Gastrocnemius medialis (tissue), 4 donors: ENCODE measurements around the gene DSN1. TPM values are rescaled to one million over a fixed set of nuclear protein-coding genes. Genes with fewer than 3 reads are reported as not detected.

Source experiments
- ATAC-seq, 2 donors: fragments of 150-250 bp; one replicate each; pipeline ENCODE4 v1.9.1; 2016
- DNase-seq, 2 donors: peaks; one replicate each; pipeline ENCODE4 v3.0.0-alpha.2; 2019
- H3K27ac ChIP-seq, 4 donors: fragments of 200-600 bp; sonication (generic); 1 replicate in 1 of 4; 2 replicates in 3 of 4; pipeline ENCODE4 v1.5.1; 2016 to 2018; ENCODE audit warnings: mild to moderate bottlenecking in 2 of 4, moderate library complexity in 1 of 4
- H3K27me3 ChIP-seq, 3 donors: fragments of 200-600 bp; sonication (generic) in 2 of 3; 1 replicate in 1 of 3; 2 replicates in 2 of 3; pipeline versions ENCODE4 v1.5.1 to v1.6.0; 2016 to 2019; ENCODE audit warnings: mild to moderate bottlenecking in 1 of 3, moderate library complexity in 1 of 3
- H3K36me3 ChIP-seq, 2 donors: fragments of 200-600 bp; sonication (generic) in 1 of 2; one replicate each; pipeline ENCODE4 v1.5.1; 2017 to 2018
- H3K4me1 ChIP-seq, 2 donors: fragments of 200-600 bp; sonication (generic) in 1 of 2; one replicate each; pipeline ENCODE4 v1.5.1; 2016 to 2017; ENCODE audit warnings: mild to moderate bottlenecking in 2 of 2
- H3K4me3 ChIP-seq, 4 donors: fragments of 200-600 bp; sonication (generic) in 3 of 4; 1 replicate in 1 of 4; 2 replicates in 3 of 4; pipeline ENCODE4 v1.5.1; 2016 to 2019; ENCODE audit warnings: mild to moderate bottlenecking in 2 of 4
- H3K9me3 ChIP-seq, 3 donors: fragments of 200-600 bp; sonication (generic) in 2 of 3; 1 replicate in 1 of 3; 2 replicates in 2 of 3; pipeline ENCODE4 v1.5.1; 2016 to 2019
- CTCF ChIP-seq, 5 experiments: fragments of 450-650 bp in 3 of 5; fragments of 200-600 bp in 2 of 5; sonication (generic) in 2 of 5; IDR thresholded peaks in 4 of 5; conservative IDR thresholded peaks in 1 of 5; 1 replicate in 4 of 5; 2 replicates in 1 of 5; pipeline ENCODE4 v1.5.1; 2016 to 2019; ENCODE audit warnings: antibody characterized with exemption in 5 of 5, mild to moderate bottlenecking in 3 of 5, moderate library complexity in 3 of 5
- POLR2A ChIP-seq, 2 donors: fragments of 450-650 bp; IDR thresholded peaks; one replicate each; pipeline ENCODE4 v1.6.1; 2017; ENCODE audit warnings: antibody characterized with exemption in 2 of 2, mild to moderate bottlenecking in 2 of 2, moderate library complexity in 2 of 2
- in situ Hi-C, 4 donors: fragments of 200-750 bp; cut with MboI; loops; one replicate each; pipeline versions ENCODE4 v1.15.0 to v1.8.0; 2017; ENCODE audit warnings: low sequenced_read_pairs in 4 of 4
- intact Hi-C: fragments of 100-400 bp; cut with DNase I; formaldehyde crosslinking; loops from one replicate; pipeline ENCODE4 v1.15.1; 2023; ENCODE audit warnings: low total_unique reads
- total RNA-seq, 4 donors: library from RNA; depleted of rRNA; stranded (reverse); fragments of >200 nt; gene quantifications; one replicate each; pipeline versions ENCODE4 v1.1.0 to v1.2.3, GENCODE V29; 2016

The DSN1 gene
- total RNA-seq, 4 donors from 2014 or later, result 3.2 to 6.3 (median 5.2) TPM

DNA sequence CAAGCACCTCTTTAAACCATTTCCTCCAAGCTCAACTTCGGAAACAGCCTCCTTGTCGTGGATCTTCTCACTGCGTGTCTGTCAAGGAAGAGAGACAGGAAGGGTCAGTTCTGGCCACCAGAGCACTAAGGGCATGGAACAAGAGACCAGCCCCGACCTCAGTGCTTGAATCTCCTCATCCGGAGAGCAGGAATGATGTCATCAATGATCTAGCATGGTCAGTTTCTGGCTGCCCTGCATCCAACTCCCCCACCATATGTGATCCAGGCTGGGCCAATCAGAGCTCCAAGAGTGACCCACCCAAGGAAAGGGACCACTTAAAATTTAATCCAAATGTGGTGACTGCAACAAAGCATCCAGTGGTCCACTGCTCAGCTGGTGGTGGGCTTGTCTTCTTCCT lies 23.3 kb upstream of the DSN1 start:
- Histone ChIP-seq H3K4me3 (no peak overlapping the region), H3K27ac (no peak overlapping the region), H3K9me3 (no peaks in the 10 kb centered on the region), H3K36me3 (peaks cover 0 to 17% of the 10 kb centered on the region in 2 donors), H3K27me3 (no peaks in the 10 kb centered on the region), H3K4me1 (peaks cover 0 to 3% of the 10 kb centered on the region in 2 donors)
- DNase-seq, result no peak
- TF ChIP-seq CTCF (IDR thresholded peaks at IDR 0.05 in 4 of 5, conservative IDR thresholded peaks at IDR 0.05 in 1 of 5), result no peak
- TF ChIP-seq POLR2A (IDR thresholded peaks at IDR 0.05), result no peak
- intact Hi-C loops, result no loop called here
- in situ Hi-C loops, result no loop called here
- no peak for ATAC-seq

DNA sequence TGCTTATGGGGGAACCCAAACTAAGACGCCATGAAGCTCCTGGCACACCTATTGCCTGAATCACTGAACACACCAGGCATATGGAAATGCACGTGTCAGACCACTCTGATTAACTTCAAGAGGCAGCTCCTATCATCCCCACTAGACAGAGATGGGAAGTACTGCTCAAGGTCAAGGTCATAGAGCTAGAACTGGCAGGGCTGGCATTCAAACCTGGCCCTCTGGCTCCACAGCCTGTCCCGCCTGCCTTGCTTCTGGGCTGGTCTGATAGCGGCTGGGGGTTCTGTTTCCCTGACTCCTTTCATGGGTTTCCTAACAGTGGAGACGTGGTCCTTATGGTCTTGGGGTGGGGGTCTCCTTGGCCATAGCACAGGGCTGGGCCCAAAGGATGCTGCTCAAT lies 22.6 kb upstream of the DSN1 start:
- intact Hi-C loops, result no loop called here
- DNase-seq, result no peak
- peaks cover 0 to 3% of the 10 kb centered on the region in 2 donors for H3K4me1 ChIP-seq

GRCh38 chr20:36795691-36796090 lies 22.1 kb upstream of the DSN1 start:
- Histone ChIP-seq H3K27ac (no peak overlapping the region), H3K4me3 (no peak overlapping the region), H3K27me3 (no peaks in the 10 kb centered on the region), H3K4me1 (peaks cover 0 to 3% of the 10 kb centered on the region in 2 donors), H3K36me3 (peaks cover 0 to 17% of the 10 kb centered on the region in 2 donors), H3K9me3 (no peaks in the 10 kb centered on the region)
- in situ Hi-C loops (no loop called here), intact Hi-C loops (no loop called here)
- no peak for ATAC-seq
- DNase-seq, result no peak
- TF ChIP-seq CTCF (IDR thresholded peaks at IDR 0.05 in 4 of 5, conservative IDR thresholded peaks at IDR 0.05 in 1 of 5) (no peak), POLR2A (IDR thresholded peaks at IDR 0.05) (no peak)

More for the DNA sequence above, 22.6 kb upstream of the DSN1 start:
- no peaks in the 10 kb centered on the region for H3K27me3 ChIP-seq
- no peak for TF ChIP-seq POLR2A (IDR thresholded peaks at IDR 0.05)
- no peak for TF ChIP-seq CTCF (IDR thresholded peaks at IDR 0.05 in 4 of 5, conservative IDR thresholded peaks at IDR 0.05 in 1 of 5)
- H3K9me3 ChIP-seq, result no peaks in the 10 kb centered on the region
- no peak for ATAC-seq
- in situ Hi-C loops, result no loop called here
- no peak overlapping the region for H3K4me3 ChIP-seq
- H3K27ac ChIP-seq, result no peak overlapping the region
- peaks cover 0 to 17% of the 10 kb centered on the region in 2 donors for H3K36me3 ChIP-seq

- H3K4me3 ChIP-seq, result no peak overlapping the region
- H3K4me1 ChIP-seq, result peaks cover 0 to 3% of the 10 kb centered on the region in 2 donors
- no peak for TF ChIP-seq POLR2A (IDR thresholded peaks at IDR 0.05)
- TF ChIP-seq CTCF (IDR thresholded peaks at IDR 0.05 in 4 of 5, conservative IDR thresholded peaks at IDR 0.05 in 1 of 5), result no peak
- no peaks in the 10 kb centered on the region for H3K27me3 ChIP-seq
- ATAC-seq (no peak), DNase-seq (no peak)
- intact Hi-C loops (no loop called here), in situ Hi-C loops (no loop called here)
- no peaks in the 10 kb centered on the region for H3K9me3 ChIP-seq
- peaks cover 0 to 17% of the 10 kb centered on the region in 2 donors for H3K36me3 ChIP-seq
- no peak overlapping the region for H3K27ac ChIP-seq
Measured at GRCh38 chr20:36794116-36794474, 20.5 kb upstream of the DSN1 start.
